DMS114 treated with DMSO at 0.1 percent for 48 hours (cell line): ENCODE results near the gene SMIM11.
"Not testable (repeated sequence)": the region's sequence is repeated elsewhere in the genome, so short reads cannot be mapped to it uniquely, and the experiment has no call there.

Experiments used
- DNase-seq: peaks from one replicate; lab custom pipeline; 2025; ENCODE audit not compliant: unreplicated experiment; lab: John Stamatoyannopoulos, UW

Gene SMIM11, protein sequence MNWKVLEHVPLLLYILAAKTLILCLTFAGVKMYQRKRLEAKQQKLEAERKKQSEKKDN

DNA sequence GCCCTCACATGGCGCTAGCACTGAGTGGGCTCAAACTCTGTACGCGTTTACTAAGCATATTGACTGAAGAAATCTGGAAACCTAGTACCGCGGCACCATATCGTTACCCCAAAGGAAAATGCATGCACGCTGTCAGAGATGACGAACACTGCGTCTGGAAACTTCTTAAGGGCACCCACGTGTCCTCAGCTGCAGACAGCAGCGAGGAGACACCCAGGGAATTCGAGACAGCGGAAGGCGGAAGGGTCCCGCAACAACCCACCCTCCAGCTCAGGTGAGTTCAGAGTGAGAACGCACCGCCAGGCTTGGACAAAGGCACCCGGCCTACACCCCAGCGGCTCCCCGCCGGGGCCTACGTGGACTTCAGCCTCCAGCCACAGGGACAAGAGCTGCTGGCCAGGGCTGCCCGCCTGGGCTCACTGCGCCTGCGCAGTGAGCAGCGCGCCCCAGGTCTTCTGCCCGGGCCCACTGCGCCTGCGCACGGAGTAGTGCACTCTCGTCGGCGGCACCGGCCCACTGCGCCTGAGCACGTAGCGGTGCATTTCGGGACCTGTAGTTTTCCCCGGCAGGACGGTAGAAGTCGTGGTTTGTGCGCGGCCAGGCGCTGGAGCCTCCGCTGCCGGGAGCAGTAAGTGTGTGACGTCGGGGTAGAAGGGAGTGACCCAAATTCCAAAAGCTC, at the start of gene SMIM11:
Gene SMIM11 (plus strand): TSS at position 568 of the 679 bp plus-strand sequence. CDS start 3,998 bp downstream, outside the sequence.
- DNase-seq: not testable (repeated sequence)

DNA sequence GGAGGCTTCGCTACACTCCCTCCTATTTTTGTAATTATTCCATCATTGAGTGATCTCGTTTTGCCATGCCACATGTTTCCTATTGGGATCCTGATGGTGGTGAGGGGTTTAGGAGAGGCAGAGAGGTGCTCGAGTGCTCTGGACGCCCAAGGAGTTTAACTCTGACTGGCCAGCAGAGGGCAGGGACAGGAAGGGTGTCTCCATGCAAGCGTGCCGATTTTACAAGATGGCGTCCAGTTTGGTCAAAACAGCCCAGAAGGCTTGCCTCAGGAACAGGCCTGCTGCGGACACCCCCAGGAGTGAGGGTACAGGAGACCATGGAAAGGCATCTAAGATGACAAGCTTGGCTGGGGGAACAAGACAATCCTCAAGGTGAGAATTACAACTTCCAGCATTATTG, 45.3 kb upstream of the SMIM11 start:
- no peak for DNase-seq

DNA sequence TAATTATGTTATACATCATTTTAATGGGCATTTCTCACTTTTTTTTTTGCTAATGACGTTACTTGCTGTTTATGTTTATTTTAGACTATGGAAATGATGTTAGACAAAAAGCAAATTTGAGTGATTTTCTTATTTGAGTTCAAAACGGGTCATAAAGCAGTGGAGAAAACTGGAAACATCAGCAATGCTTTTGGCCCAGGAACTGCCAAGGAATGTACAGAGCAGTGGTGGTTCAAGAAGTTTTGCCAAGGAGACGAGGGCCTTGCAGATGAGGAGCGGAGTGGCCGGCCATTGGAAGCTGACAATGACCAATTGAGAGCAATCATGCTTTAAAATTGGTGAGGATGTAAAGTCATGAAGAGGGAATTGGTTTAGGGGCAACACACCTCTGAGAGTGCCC, 43.6 kb upstream of the SMIM11 start:
- DNase-seq: no peak

DNA sequence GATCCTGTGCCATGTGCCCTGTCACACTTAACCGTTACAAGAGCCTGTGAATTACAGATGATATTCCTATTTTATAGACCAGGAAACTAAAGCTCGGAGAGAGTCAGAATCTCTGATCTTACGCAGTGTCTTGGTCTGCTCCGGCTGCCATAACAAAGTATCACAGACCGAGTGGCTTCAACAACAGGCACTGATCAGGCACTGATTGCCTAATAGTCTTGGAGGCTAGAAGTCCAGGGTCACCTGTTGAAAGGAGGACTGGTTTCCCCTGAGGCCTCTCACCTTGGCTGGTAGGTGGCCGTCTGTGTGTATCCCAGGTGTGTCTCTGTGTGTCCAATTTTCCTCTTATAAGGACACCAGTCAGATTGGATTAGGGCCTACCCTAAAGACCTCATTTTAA, 43.0 kb upstream of the SMIM11 start:
- DNase-seq: no peak

DNA sequence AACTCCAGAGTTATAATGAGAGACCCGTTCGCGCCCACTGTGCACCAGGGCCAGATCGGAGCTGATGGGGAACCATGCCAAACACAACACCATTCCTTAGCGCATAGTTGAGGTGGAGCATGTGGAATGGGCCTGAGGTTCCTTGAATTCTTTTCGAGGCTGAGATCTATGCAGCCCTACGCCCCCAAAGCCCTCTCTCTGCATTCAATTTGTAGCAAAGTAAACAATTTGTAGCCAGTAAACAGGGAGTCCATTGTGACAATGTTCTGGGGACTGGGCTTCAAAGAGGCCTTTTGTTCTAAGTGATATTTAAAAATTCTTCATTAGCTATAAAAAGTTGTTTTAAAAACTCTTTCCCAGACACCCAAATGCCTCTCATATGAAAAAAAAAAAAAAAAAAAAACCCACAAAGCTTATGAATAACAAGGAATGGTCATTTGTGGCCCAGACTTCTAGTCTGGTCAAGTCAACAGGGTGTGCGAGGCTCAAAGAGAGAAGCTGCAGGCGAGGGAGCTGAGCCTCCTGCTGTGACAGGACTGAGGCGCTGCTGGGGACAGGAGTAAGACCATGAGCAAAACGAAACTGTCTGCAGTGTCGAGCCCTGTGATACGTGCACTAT, 42.1 kb upstream of the SMIM11 start:
- no peak for DNase-seq

DNA sequence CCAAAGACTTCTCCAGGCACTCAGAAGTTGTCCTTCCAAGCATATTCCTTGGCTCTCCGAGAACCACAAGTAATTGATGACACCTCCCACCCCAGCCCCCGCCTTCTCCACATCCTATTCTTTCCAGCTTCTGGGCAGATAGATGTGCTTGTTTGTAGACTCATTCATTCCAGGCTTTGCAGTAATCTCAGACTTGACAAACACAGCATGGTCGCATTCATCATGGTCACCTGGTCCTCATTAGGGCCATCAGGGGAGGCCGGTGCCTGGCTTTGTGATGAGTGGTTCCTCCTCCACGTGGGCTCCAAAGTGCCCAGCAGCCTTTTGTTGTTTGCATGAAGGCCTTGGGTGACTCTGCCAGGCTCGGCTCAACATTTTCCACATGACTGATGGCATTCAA, 40.0 kb upstream of the SMIM11 start:
- no peak for DNase-seq

DNA sequence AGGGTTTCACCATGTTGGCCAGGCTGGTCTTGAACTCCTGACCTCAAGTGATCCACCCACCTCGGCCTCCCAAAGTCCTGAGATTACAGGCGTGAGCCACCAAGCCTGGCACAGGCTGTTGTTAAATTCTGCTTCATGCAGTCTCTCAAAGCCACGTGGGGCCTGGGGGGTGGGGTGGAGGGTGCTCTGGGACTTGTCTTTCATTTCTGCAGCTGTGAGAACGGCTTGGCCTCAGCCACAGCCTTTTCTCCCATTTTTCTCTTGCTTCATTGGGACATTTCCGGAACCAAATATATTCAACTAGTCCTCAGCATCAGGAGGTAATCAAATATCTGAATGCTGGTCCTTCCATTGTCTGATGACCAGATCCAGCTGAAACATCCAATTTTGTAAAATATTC, 39.1 kb upstream of the SMIM11 start:
- no peak for DNase-seq

DNA sequence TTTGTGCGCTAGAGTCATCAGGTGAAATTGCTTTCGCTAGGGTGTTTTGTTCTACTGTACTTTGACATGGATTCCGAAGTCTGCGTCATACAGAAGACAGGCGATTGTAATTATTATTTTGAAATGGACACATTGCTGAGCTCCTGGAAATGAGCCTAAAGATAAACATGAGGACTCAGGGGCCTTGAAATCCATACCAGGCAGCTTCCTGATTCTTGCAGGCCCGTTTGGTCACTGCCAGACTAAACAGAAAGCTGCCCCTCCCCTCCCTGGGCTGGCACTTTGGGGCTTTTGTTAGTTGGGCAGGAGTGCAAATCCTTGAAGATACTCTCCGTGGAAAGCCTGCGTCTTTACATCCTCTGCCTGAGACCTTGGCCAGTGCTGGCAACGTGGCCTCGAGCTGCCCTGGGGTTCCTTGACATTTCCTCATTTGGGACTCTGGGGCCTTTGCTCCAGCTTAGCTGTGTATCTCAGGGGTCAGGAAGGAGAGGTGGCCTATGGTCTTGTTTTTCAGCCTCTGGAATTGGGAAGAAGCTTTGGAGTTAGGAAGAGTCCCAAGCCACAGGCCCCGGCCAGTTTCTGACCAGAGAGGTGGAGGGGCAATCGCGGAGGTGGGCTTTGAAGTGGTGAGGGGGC, 38.4 kb upstream of the SMIM11 start:
- no peak for DNase-seq

DNA sequence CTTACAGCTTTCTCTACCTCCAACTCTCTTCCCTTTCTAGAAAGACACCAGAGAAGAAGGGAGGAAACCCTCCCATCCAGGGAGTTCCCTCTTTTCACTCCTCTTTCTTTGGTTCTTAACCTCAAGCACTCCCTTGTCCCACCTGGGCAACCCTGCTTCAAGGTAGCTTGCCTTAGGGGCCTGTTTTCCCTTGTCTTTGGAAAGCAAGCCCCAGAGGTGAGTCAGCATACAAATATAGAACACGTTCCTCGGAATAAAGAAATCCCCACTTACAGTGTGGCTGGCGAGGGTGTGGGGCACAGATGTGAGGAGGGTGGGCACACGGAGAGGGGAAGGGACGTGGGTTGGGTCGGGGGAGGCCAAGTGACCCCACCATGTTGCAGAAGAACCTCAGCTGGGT, 37.6 kb upstream of the SMIM11 start:
- DNase-seq: no peak

DNA sequence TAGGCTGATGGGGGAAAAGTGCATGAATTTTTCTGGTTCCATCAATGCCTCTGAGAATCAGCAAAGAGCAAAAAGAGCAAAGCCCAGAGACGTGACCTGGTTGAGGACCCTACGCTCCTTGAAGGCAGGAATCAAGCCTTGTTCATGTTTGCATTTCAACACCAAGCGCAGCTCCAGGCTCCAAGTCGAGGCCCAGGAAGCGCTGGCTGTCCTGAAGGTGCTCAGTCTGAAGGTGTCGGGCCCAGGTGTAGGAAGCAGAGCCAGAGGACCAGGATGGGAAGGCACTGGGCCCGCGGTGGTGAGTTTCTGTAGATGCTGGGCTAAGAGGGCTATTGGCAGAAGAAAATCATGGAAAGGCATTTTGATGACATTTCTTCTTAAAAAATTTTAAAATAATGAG, 37.1 kb upstream of the SMIM11 start:
- no peak for DNase-seq

DNA sequence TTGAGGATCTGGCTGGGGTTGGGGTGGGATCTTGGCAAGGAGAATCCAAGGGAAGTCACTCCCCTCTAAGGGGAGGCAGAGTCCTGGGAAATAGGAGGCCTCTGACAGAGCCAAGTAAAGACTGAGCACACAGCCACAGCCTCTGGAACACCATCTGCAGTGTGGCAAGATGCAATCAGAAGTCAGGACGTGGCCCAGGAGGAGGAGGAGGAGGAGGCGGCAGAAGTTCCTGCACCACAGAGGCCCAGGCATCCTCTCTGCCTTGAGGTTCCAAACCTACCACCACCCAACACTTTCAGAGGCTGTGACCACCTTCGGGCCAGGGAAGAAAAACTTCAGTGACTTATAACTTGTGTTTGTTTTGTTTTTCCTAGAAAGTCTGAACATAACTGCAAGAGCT, 35.2 kb upstream of the SMIM11 start:
- DNase-seq: no peak

DNA sequence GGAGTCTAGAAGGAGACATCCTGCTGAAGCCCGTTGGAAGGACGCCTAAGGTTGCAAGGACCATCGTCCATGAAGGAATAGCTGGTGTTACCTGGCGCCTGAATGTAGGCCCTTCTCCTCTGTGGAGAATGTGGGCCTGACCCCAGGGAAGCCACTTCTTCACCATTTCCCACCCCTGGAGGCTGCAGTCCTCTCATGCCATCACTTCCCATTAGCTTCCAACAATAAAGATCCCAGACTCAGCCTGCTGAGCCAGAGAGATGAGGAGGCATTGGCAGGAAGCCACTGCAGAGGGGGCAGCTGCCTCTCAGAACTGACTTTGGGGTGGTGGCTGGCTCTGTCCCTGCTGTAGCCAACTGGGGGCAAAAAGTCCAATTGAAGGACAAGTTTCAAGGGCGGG, 32.8 kb upstream of the SMIM11 start:
- no peak for DNase-seq

DNA sequence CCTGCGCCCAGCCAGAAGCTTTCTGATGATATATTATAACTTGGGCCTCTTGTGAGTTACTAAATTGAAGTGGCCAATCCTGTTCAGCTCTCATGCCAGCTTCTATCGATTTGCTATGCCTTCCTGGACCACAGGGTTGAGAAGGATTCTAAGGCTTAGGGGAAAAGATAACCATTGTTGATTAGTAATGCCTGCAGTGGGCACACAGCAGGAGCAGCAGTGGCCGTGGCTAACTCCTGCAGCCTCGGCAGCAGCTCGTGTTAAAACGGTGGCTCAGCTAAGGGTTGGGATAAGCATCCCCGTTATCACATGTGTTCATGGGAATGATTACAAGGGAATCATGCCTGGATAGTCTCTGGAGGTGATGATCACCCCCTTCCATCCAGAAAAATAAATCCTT, 32.0 kb upstream of the SMIM11 start:
- DNase-seq: no peak

DNA sequence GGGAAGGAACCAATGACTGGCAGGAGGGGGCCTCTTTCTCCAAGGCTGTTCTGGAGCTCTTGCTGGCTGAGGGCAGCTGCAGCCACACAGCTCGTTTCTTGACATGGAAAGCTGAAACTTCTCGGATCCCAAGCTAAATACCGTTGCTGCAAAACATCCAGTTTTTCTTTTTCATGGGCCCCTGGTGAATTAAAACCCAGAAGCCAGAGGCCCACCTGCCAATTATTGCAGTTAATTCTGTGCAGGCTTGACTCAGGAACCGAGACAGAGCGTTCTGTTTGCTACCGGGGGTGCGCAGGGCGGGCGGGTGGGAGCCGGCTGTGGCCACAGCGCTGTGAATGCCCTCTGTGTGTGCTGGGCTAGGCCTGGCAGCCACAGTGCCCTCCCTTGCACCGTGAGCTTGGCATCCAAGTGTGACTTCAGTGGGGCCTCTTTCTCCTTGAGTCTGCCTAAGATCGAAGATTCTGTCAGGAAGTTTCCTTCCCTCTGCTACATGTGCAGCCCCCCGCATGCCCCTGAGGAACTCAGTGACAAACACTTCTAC, 31.4 kb upstream of the SMIM11 start:
- no peak for DNase-seq

DNA sequence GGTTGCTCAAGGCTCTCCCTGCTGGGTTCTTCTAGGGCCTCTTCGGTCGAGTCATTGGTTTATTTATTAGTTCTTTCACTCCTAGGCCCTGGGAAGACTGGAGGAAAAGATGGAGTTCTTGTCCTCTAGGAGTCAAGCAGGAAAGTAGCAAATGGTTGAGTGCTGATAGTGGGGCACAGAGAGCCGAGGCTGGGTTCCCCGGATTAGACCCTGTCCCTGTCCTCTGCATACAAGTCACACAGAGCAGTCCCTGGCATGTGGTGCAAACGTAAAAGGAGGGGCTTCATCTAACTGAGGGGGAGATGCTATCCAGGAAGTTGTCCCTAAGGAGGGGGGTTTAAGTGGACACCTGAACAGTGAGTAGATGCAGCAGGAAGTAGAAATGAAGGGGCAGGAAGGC, 30.7 kb upstream of the SMIM11 start:
- no peak for DNase-seq

DNA sequence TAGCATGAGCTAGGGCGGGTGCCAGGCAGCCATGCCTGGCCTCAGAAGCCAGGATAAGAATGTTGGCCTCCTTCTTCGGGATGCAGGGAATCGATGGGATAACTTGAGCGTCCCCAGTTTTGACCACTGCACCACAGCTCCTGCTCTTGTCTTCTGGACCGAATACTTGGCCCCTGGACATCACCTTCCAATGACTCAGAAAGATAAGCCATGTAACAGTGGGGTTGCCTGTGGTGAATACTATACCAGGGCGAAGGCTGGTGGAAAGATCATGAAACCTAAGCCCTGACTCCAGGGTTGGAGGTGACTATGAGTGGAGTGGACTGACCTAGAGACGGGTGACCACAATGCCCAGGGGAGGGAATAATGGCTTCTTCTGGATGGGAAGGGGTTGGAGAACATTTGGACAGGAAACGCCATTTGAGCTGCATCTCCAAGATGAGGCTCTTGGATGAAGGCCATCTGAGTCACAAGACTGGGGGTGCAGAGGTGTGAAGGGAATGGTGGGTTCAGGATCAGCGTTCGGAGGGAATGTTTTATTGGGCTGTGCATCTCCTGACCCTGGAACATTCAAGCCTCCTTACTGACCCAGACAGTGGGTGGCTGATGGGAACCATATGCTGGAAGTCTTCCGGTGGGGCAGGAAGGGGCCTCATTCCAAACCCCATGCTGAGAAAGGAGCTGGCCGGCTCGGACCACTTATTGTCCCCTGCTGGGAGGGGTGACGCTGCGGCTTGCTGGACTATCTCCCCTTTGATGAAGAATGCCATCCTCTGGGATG, 30.0 kb upstream of the SMIM11 start:
- DNase-seq: no peak

DNA sequence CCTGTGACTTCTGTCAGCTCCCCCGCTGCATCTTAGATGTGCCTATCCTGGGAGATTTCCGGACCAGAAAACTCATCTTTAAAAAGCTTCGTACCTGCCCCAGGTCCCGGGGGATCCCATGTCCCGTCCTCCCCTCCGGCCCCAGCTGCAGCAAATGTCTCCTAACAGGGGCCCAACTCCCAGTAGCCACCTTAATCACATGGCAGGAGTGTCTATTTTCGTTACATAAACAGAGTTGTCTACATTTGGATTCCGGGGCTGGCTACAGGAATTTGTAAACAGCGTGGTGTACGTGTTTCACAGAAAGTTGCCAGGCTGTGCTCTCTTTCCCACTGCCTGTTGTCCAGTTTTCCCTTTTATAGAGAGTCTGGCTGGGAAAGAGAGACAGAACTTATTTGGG, 29.4 kb upstream of the SMIM11 start:
- no peak for DNase-seq

DNA sequence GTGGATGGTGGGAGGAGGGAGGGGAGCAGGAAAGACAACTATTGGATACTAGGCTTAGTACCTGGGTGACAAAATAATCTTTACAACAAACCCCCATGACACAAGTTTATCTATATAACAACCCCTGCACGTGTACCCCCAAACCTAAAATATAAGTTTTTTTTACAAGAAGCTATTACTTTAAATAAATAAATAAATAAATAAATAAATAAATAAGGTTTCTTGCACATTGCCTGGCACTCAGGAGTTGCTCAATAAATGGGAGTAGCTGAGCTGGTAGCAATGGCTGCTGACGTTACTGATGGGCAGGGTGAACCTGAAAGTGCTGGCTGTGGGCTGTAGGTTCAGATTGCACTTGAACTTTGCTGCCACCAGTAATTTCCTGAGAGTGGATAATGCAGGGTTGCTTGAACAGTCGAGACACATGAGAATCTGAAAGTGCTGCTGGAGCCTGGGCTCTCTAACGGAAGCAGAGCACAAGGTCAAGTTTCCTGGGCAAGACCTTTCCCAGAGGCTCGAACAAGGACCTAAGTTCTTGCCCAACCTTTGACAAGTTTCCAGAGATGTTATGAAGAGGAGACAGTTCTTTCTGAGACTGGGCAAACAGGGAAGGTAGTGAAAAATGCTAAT, 26.3 kb upstream of the SMIM11 start:
- DNase-seq: no peak

DNA sequence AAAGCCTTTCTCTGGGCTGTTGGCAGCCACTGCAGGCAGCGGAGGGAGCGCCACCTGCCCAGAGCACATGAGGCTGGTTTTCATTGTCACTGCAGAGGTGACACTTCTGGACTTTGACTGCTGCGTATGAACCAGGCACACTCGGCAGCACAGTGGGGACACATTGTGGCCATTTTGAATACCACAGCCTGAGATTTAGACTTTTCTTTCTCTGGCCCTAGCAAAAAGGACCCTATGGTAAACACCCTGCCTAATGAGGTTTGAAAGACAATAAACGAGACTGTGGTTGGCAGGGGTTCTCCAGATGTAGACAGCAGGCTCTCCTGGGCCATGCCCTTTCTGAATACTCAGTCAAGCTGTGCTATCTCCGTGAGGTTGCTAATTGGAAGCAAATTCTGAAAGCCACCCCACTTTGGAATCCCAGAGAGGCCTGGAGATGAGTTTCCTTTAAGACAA, 23.5 kb upstream of the SMIM11 start:
- DNase-seq: peak; percentile 28

DNA sequence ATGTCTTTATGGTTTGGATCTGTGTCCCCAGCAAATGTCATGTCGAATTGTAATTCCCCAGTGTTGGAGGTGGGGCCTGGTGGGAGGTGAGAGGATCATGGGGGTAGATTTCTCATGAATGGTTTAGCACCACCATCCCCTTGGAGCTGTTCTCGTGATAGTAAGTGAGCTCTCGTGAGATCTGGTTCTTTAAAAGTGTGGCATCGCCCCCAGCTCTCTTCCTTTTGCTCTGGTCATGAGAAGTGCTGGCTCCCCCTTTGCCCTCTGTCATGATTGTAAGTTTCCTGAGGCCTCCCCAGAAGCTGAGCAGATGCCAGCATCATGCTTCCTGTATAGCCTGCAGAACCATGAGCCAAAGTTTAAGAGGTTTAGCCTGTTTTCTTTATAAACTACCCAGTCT, 22.8 kb upstream of the SMIM11 start:
- no peak for DNase-seq

DNA sequence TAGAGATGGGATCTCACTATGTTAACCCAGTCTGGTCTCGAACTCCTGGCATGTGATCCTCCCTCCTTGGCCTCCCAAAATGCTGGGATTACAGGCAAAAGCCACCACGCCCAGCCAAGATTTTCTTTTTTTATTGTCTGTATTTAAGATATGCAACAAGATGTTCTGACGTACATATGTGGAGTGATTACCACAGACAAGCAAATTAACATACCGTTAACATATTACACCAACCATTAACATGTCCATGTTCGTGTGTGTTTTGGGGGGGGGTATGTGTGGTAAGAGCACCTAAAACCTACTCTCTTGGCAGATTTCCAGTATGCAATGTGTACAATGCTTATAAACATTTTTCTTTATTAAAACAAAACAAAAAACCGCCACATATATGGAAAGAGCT, 22.1 kb upstream of the SMIM11 start:
- DNase-seq: no peak
